ENCODE data around the gene ENDOU. TPM values are rescaled to one million over a fixed set of nuclear protein-coding genes. Genes with fewer than 3 reads are reported as not detected.
A peak's percentile ranks its signal among the peaks of the same experiment; 100 is the strongest.

The ENDOU gene
- polyA plus RNA-seq, 3 donors from 2014 or later, result not detected

- H3K27ac Mint-ChIP-seq, result no peak overlapping the region
- H3K9me3 Mint-ChIP-seq, result no peaks in the 10 kb centered on the region
These were observed 7.9 kb upstream of the ENDOU start for GRCh38 chr12:47733142-47733541.

DNA sequence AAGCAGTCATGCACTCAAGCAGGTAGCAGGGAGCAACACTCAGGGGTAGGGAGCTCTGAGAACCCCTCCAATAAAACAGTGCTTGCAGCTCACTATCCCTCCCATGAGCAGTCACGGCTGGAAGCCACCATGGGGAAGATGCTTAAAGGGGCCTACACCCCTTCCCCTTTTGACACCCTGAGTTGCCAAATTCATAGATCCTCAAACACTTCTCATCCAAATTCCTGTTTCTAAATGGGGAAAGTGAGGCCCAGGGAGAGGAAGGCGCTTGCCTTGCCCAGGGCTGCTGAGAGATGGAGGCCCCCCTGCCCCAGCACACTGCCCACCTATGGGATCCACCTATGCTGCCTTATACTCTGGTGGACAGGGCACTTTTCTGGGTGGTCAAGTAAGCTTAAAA lies 7.2 kb upstream of the ENDOU start:
- DNase-seq, result no peak
- H3K27me3 Mint-ChIP-seq (ENCODE audit: low read depth in 3 of 3), result peaks cover 0 to 4% (median 2%) of the 10 kb centered on the region in 3 donors

More at GRCh38 chr12:47733142-47733541, 7.9 kb upstream of the ENDOU start:
- Mint-ChIP-seq H3K4me1 (no peaks in the 10 kb centered on the region), H3K4me3 (no peak overlapping the region), H3K27me3 (ENCODE audit: low read depth in 3 of 3) (peaks cover 0 to 4% (median 2%) of the 10 kb centered on the region in 3 donors), H3K36me3 (peaks cover 2 to 13% (median 12%) of the 10 kb centered on the region in 3 donors)
- DNase-seq, result no peak

GRCh38 chr12:47731723-47732122 lies 6.4 kb upstream of the ENDOU start:
- no peak overlapping the region for H3K27ac Mint-ChIP-seq
- H3K9me3 Mint-ChIP-seq, result no peaks in the 10 kb centered on the region

More for the DNA sequence above, 7.2 kb upstream of the ENDOU start:
- Mint-ChIP-seq H3K36me3 (peaks cover 7 to 20% (median 12%) of the 10 kb centered on the region in 3 donors), H3K4me1 (no peaks in the 10 kb centered on the region), H3K9me3 (no peaks in the 10 kb centered on the region), H3K4me3 (no peak overlapping the region), H3K27ac (no peak overlapping the region)

GRCh38 chr12:47730341-47730744 lies 5.1 kb upstream of the ENDOU start:
- Mint-ChIP-seq H3K27me3 (ENCODE audit: low read depth in 3 of 3) (peaks cover 0 to 6% (median 2%) of the 10 kb centered on the region in 3 donors), H3K36me3 (peaks cover 7 to 26% (median 12%) of the 10 kb centered on the region in 3 donors), H3K27ac (no peak overlapping the region), H3K4me3 (no peak overlapping the region), H3K4me1 (no peaks in the 10 kb centered on the region), H3K9me3 (no peaks in the 10 kb centered on the region)
- DNase-seq, result no peak

More at GRCh38 chr12:47731723-47732122, 6.4 kb upstream of the ENDOU start:
- no peak for DNase-seq
- peaks cover 7 to 23% (median 12%) of the 10 kb centered on the region in 3 donors for H3K36me3 Mint-ChIP-seq
- no peak overlapping the region for H3K4me3 Mint-ChIP-seq
- H3K4me1 Mint-ChIP-seq, result no peaks in the 10 kb centered on the region
- peaks cover 0 to 4% (median 2%) of the 10 kb centered on the region in 3 donors for H3K27me3 Mint-ChIP-seq (ENCODE audit: low read depth in 3 of 3)

- peaks cover 7 to 32% (median 9%) of the 10 kb centered on the region in 3 donors for H3K36me3 Mint-ChIP-seq
- H3K27me3 Mint-ChIP-seq (ENCODE audit: low read depth in 3 of 3), result peaks cover 0 to 8% (median 5%) of the 10 kb centered on the region in 3 donors
- peaks cover 0 to 1% (median 0%) of the 10 kb centered on the region in 6 donors for H3K9me3 Mint-ChIP-seq
- no peaks in the 10 kb centered on the region for H3K4me1 Mint-ChIP-seq
- H3K4me3 Mint-ChIP-seq, result no peak overlapping the region
- DNase-seq, result no peak
- H3K27ac Mint-ChIP-seq, result no peak overlapping the region
These were observed 3.9 kb upstream of the ENDOU start for GRCh38 chr12:47729233-47729632.

- H3K4me1 Mint-ChIP-seq, result peaks cover 22 to 31% of the 10 kb centered on the region in 2 donors
- H3K4me3 Mint-ChIP-seq, result no peak overlapping the region
- peaks cover 2 to 17% (median 15%) of the 10 kb centered on the region in 3 donors for H3K27me3 Mint-ChIP-seq (ENCODE audit: low read depth in 3 of 3)
- H3K27ac Mint-ChIP-seq, result no peak overlapping the region
- peaks cover 0 to 1% (median 0%) of the 10 kb centered on the region in 6 donors for H3K9me3 Mint-ChIP-seq
- DNase-seq, result no peak
- H3K36me3 Mint-ChIP-seq, result peaks cover 7 to 46% (median 8%) of the 10 kb centered on the region in 3 donors
These were observed 603 bp upstream of the ENDOU start for GRCh38 chr12:47725893-47726292.

- peaks cover 2 to 15% (median 13%) of the 10 kb centered on the region in 3 donors for H3K27me3 Mint-ChIP-seq (ENCODE audit: low read depth in 3 of 3)
- H3K4me1 Mint-ChIP-seq, result peaks cover 27 to 35% of the 10 kb centered on the region in 2 donors
- H3K9me3 Mint-ChIP-seq, result peaks cover 0 to 1% (median 0%) of the 10 kb centered on the region in 6 donors
- no peak for DNase-seq
- H3K27ac Mint-ChIP-seq, result peak overlapping the region in 3 of 6 donors; percentile 6 to 18 (median 14)
- peaks cover 4 to 38% (median 7%) of the 10 kb centered on the region in 3 donors for H3K36me3 Mint-ChIP-seq
- H3K4me3 Mint-ChIP-seq, result peak overlapping the region in 2 of 5 donors; percentile 14 to 77
These were observed 2.2 kb downstream of the ENDOU start for GRCh38 chr12:47722941-47723631.

GRCh38 chr12:47722136-47722834 lies 3.0 kb downstream of the ENDOU start:
- H3K27ac Mint-ChIP-seq, result peak overlapping the region in 5 of 6 donors; percentile 41 to 78 (median 53)
- peaks cover 2 to 15% (median 13%) of the 10 kb centered on the region in 3 donors for H3K27me3 Mint-ChIP-seq (ENCODE audit: low read depth in 3 of 3)
- peak overlapping the region; percentile 64 to 77 (median 76) for H3K4me3 Mint-ChIP-seq
- H3K4me1 Mint-ChIP-seq, result peaks cover 30 to 35% of the 10 kb centered on the region in 2 donors
- DNase-seq, result no peak
- peaks cover 0 to 31% (median 7%) of the 10 kb centered on the region in 3 donors for H3K36me3 Mint-ChIP-seq
- H3K9me3 Mint-ChIP-seq, result peaks cover 0 to 1% (median 0%) of the 10 kb centered on the region in 6 donors

GRCh38 chr12:47721431-47721973 lies 3.8 kb downstream of the ENDOU start:
- peaks cover 2 to 13% (median 13%) of the 10 kb centered on the region in 3 donors for H3K27me3 Mint-ChIP-seq (ENCODE audit: low read depth in 3 of 3)
- peak overlapping the region; percentile 64 to 77 (median 76) for H3K4me3 Mint-ChIP-seq
- H3K36me3 Mint-ChIP-seq, result peaks cover 0 to 28% (median 7%) of the 10 kb centered on the region in 3 donors
- peaks cover 30 to 35% of the 10 kb centered on the region in 2 donors for H3K4me1 Mint-ChIP-seq
- peaks cover 0 to 1% (median 0%) of the 10 kb centered on the region in 6 donors for H3K9me3 Mint-ChIP-seq
- peak; percentile 66 to 75 (median 72) for DNase-seq
- peak overlapping the region; percentile 41 to 78 (median 52) for H3K27ac Mint-ChIP-seq

GRCh38 chr12:47718531-47718930 lies 6.8 kb downstream of the ENDOU start:
- Mint-ChIP-seq H3K27me3 (ENCODE audit: low read depth in 3 of 3) (peaks cover 7 to 9% (median 8%) of the 10 kb centered on the region in 3 donors), H3K36me3 (peaks cover 0 to 13% (median 7%) of the 10 kb centered on the region in 3 donors), H3K4me1 (peaks cover 33% of the 10 kb centered on the region in 2 donors), H3K27ac (no peak overlapping the region), H3K4me3 (no peak overlapping the region), H3K9me3 (no peaks in the 10 kb centered on the region)
- no peak for DNase-seq

DNA sequence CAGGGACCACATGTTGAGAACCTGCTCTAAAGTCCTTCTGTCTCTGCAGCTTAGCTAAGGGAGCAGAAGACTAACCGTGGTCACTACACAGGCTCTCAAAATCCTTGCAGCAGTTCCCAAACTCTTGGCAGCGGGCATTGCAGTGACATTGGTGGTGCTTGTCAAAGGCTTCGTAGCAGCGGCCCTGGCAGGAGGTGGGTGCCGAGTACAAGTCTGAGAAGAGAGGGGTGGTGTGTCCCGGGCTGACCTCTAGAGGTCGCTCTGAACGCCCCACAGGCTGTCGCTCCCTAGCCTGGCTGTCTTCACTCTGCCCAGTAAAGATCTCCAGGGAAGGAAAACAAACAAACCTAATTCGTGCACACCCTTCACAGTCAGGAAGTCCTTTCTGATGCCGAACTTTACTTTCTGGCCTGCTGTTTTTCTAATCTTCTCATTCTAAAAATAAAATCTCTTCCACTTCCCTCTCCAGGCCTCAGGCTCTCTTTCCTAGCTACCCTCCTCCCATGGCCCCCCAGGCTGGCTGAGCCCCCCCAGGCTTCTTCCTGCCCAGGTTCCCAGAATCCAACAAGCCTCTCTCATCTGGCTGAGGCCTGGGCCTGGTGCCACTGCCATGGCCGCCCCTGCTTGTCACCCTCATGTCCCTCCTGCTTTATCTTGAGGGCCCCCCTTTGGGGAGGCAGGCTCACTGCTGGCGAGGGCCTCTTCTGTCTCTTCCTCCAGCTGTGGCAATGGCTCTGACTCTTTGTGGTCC lies 7.7 kb downstream of the ENDOU start:
- peaks cover 0 to 9% (median 7%) of the 10 kb centered on the region in 3 donors for H3K36me3 Mint-ChIP-seq
- H3K27ac Mint-ChIP-seq, result no peak overlapping the region
- DNase-seq, result peak in 2 of 3 donors; percentile 15 to 26
- peaks cover 6 to 8% (median 7%) of the 10 kb centered on the region in 3 donors for H3K27me3 Mint-ChIP-seq (ENCODE audit: low read depth in 3 of 3)
- H3K4me3 Mint-ChIP-seq, result no peak overlapping the region
- peaks cover 26 to 28% of the 10 kb centered on the region in 2 donors for H3K4me1 Mint-ChIP-seq
- no peaks in the 10 kb centered on the region for H3K9me3 Mint-ChIP-seq

GRCh38 chr12:47717046-47717442 lies 8.2 kb downstream of the ENDOU start:
- no peak overlapping the region for H3K27ac Mint-ChIP-seq
- H3K4me1 Mint-ChIP-seq, result peaks cover 20 to 22% of the 10 kb centered on the region in 2 donors
- no peak for DNase-seq
- H3K36me3 Mint-ChIP-seq, result peaks cover 0 to 9% (median 7%) of the 10 kb centered on the region in 3 donors
- H3K9me3 Mint-ChIP-seq, result no peaks in the 10 kb centered on the region
- no peak overlapping the region for H3K4me3 Mint-ChIP-seq
- peaks cover 6 to 8% (median 7%) of the 10 kb centered on the region in 3 donors for H3K27me3 Mint-ChIP-seq (ENCODE audit: low read depth in 3 of 3)
